HepG2 (cell line): ENCODE measurements around the gene NEK6. TPM values are rescaled to one million over a fixed set of nuclear protein-coding genes. Genes with fewer than 3 reads are reported as not detected.

ENCODE experiments used
- ARNT ChIP-seq: fragments of 450-650 bp; IDR thresholded peaks from 2 replicates; pipeline ENCODE4 v1.6.1; 2017
- CBX1 ChIP-seq: IDR thresholded peaks from one replicate; pipeline ENCODE4 v1.6.1; 2016; ENCODE audit warnings: antibody characterized with exemption, low read depth
- FOXK2 ChIP-seq: fragments of 450-650 bp; IDR thresholded peaks from 2 replicates; pipeline ENCODE4 v1.6.1; 2016
- MXD4 ChIP-seq: IDR thresholded peaks from 2 replicates; pipeline ENCODE4 v1.6.1; 2016; ENCODE audit warnings: mild to moderate bottlenecking, missing biosample characterization, missing genetic modification reagents
- PAXIP1 ChIP-seq: sonication (generic); formaldehyde crosslinking; conservative IDR thresholded peaks from 2 replicates; pipeline ENCODE4 v1.4.0; 2020; ENCODE audit warnings: mild to moderate bottlenecking, missing genetic modification reagents, moderate library complexity
- PBX3 ChIP-seq: sonication (generic); formaldehyde crosslinking; IDR thresholded peaks from 2 replicates; pipeline ENCODE4 v1.8.1; 2023; ENCODE audit warnings: missing genetic modification reagents, inconsistent platforms, borderline replicate concordance
- PHB2 ChIP-seq: fragments of 450-650 bp; IDR thresholded peaks from 2 replicates; pipeline ENCODE4 v1.6.1; 2018; ENCODE audit not compliant: partially characterized antibody
- ZNF615 ChIP-seq: sonication (generic); formaldehyde crosslinking; IDR thresholded peaks from 2 replicates; pipeline ENCODE4 v1.5.0; 2020; ENCODE audit warnings: mild to moderate bottlenecking, missing genetic modification reagents, borderline replicate concordance
- ZNF772 ChIP-seq: sonication (generic); formaldehyde crosslinking; IDR thresholded peaks from 2 replicates; pipeline ENCODE4 v1.5.0; 2020; ENCODE audit warnings: mild to moderate bottlenecking, missing genetic modification reagents
- ZSCAN31 ChIP-seq: sonication (generic); formaldehyde crosslinking; IDR thresholded peaks from 2 replicates; pipeline ENCODE4 v1.5.0; 2020; ENCODE audit warnings: low read depth, mild to moderate bottlenecking, missing genetic modification reagents
- polyA plus RNA-seq, 8 experiments: library from polyadenylated mRNA; depleted of rRNA in 3 of 8; stranded (reverse) in 7 of 8; unstranded in 1 of 8; fragments of >200 nt; fragmentation: Illumina TruSeq in 4 of 8; extraction: Trizol in 4 of 8; gene quantifications; 2 replicates each; pipeline versions ENCODE4 v1.2.1 to v1.2.3, GENCODE V29; 2011 to 2016; ENCODE audit warnings: low read depth in 4 of 8, missing spikeins in 1 of 8, mixed read lengths in 1 of 8; ENCODE audit not compliant: insufficient read depth in 1 of 8
- total RNA-seq, 5 experiments: library from RNA; depleted of rRNA; stranded (reverse); fragments of >200 nt; fragmentation: Illumina TruSeq; extraction: Trizol; gene quantifications; 2 replicates each; pipeline ENCODE4 v1.2.3, GENCODE V29; 2016; ENCODE audit warnings: low read depth in 1 of 5
- TF ChIP-seq, protein P1 (sequence below): sonication (generic); formaldehyde crosslinking; IDR thresholded peaks from 2 replicates; pipeline ENCODE4 v1.4.0; 2020; ENCODE audit warnings: missing genetic modification reagents, borderline replicate concordance
- TF ChIP-seq, protein P2 (sequence below): sonication (generic); formaldehyde crosslinking; IDR thresholded peaks from 2 replicates; pipeline ENCODE4 v1.5.0; 2020; ENCODE audit warnings: missing genetic modification reagents, mild to moderate bottlenecking, borderline replicate concordance
- TF ChIP-seq, protein P3 (sequence below): sonication (generic); formaldehyde crosslinking; IDR thresholded peaks from 2 replicates; pipeline ENCODE4 v1.5.0; 2020; ENCODE audit warnings: mild to moderate bottlenecking, missing genetic modification reagents, borderline replicate concordance

The NEK6 gene
- total and polyA plus RNA-seq, 2 of the 13 experiments (the other 11 are each of a cell fraction or from before 2014, with no cell fraction given) = 30.4 to 119 TPM

- TF ChIP-seq CBX1 (peak; percentile 19), PHB2 (no peak), PAXIP1 (CRISPR knock-in tag) (peak; percentile 88), ZNF615 (CRISPR knock-in tag) (no peak), PBX3 (CRISPR knock-in tag) (no peak), ARNT (no peak), ZNF772 (CRISPR knock-in tag) (no peak), MXD4 (no peak), ZSCAN31 (CRISPR knock-in tag) (peak; percentile 53; the same call in 1 of the 2 replicates), FOXK2 (no peak)
- TF ChIP-seq, protein P1, sequence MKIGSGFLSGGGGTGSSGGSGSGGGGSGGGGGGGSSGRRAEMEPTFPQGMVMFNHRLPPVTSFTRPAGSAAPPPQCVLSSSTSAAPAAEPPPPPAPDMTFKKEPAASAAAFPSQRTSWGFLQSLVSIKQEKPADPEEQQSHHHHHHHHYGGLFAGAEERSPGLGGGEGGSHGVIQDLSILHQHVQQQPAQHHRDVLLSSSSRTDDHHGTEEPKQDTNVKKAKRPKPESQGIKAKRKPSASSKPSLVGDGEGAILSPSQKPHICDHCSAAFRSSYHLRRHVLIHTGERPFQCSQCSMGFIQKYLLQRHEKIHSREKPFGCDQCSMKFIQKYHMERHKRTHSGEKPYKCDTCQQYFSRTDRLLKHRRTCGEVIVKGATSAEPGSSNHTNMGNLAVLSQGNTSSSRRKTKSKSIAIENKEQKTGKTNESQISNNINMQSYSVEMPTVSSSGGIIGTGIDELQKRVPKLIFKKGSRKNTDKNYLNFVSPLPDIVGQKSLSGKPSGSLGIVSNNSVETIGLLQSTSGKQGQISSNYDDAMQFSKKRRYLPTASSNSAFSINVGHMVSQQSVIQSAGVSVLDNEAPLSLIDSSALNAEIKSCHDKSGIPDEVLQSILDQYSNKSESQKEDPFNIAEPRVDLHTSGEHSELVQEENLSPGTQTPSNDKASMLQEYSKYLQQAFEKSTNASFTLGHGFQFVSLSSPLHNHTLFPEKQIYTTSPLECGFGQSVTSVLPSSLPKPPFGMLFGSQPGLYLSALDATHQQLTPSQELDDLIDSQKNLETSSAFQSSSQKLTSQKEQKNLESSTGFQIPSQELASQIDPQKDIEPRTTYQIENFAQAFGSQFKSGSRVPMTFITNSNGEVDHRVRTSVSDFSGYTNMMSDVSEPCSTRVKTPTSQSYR = no peak
- TF ChIP-seq, protein P2, sequence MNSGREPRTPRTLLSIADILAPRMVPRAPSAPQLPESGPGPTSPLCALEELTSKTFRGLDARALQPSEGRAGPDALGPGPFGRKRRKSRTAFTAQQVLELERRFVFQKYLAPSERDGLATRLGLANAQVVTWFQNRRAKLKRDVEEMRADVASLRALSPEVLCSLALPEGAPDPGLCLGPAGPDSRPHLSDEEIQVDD (CRISPR knock-in tag) = no peak
- TF ChIP-seq, protein P3, sequence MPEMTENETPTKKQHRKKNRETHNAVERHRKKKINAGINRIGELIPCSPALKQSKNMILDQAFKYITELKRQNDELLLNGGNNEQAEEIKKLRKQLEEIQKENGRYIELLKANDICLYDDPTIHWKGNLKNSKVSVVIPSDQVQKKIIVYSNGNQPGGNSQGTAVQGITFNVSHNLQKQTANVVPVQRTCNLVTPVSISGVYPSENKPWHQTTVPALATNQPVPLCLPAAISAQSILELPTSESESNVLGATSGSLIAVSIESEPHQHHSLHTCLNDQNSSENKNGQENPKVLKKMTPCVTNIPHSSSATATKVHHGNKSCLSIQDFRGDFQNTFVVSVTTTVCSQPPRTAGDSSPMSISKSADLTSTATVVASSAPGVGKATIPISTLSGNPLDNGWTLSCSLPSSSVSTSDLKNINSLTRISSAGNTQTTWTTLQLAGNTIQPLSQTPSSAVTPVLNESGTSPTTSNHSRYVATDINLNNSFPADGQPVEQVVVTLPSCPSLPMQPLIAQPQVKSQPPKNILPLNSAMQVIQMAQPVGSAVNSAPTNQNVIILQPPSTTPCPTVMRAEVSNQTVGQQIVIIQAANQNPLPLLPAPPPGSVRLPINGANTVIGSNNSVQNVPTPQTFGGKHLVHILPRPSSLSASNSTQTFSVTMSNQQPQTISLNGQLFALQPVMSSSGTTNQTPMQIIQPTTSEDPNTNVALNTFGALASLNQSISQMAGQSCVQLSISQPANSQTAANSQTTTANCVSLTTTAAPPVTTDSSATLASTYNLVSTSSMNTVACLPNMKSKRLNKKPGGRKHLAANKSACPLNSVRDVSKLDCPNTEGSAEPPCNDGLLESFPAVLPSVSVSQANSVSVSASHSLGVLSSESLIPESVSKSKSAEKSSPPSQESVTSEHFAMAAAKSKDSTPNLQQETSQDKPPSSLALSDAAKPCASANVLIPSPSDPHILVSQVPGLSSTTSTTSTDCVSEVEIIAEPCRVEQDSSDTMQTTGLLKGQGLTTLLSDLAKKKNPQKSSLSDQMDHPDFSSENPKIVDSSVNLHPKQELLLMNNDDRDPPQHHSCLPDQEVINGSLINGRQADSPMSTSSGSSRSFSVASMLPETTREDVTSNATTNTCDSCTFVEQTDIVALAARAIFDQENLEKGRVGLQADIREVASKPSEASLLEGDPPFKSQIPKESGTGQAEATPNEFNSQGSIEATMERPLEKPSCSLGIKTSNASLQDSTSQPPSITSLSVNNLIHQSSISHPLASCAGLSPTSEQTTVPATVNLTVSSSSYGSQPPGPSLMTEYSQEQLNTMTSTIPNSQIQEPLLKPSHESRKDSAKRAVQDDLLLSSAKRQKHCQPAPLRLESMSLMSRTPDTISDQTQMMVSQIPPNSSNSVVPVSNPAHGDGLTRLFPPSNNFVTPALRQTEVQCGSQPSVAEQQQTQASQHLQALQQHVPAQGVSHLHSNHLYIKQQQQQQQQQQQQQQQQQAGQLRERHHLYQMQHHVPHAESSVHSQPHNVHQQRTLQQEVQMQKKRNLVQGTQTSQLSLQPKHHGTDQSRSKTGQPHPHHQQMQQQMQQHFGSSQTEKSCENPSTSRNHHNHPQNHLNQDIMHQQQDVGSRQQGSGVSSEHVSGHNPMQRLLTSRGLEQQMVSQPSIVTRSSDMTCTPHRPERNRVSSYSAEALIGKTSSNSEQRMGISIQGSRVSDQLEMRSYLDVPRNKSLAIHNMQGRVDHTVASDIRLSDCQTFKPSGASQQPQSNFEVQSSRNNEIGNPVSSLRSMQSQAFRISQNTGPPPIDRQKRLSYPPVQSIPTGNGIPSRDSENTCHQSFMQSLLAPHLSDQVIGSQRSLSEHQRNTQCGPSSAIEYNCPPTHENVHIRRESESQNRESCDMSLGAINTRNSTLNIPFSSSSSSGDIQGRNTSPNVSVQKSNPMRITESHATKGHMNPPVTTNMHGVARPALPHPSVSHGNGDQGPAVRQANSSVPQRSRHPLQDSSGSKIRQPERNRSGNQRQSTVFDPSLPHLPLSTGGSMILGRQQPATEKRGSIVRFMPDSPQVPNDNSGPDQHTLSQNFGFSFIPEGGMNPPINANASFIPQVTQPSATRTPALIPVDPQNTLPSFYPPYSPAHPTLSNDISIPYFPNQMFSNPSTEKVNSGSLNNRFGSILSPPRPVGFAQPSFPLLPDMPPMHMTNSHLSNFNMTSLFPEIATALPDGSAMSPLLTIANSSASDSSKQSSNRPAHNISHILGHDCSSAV (CRISPR knock-in tag) = no peak
These were observed 26.6 kb downstream of the NEK6 start (continued) for GRCh38 chr9:124284237-124284831.
